Lower leg skin (tissue), 3 donors: ENCODE measurements around the gene ABCB1.
"Not testable (repeated sequence)": the region's sequence is repeated elsewhere in the genome, so short reads cannot be mapped to it uniquely, and the experiment has no call there.

Source experiments
- POLR2A ChIP-seq, 2 donors: fragments of 450-650 bp; IDR thresholded peaks; one replicate each; pipeline ENCODE4 v1.6.1; 2016 to 2017; ENCODE audit warnings: antibody characterized with exemption in 2 of 2, mild to moderate bottlenecking in 1 of 2, moderate library complexity in 1 of 2
- TF ChIP-seq, protein P1 (sequence below), 3 donors: fragments of 450-650 bp; IDR thresholded peaks; one replicate each; pipeline ENCODE4 v1.5.1; 2016; ENCODE audit warnings: antibody characterized with exemption in 3 of 3, mild to moderate bottlenecking in 3 of 3, moderate library complexity in 2 of 3

DNA sequence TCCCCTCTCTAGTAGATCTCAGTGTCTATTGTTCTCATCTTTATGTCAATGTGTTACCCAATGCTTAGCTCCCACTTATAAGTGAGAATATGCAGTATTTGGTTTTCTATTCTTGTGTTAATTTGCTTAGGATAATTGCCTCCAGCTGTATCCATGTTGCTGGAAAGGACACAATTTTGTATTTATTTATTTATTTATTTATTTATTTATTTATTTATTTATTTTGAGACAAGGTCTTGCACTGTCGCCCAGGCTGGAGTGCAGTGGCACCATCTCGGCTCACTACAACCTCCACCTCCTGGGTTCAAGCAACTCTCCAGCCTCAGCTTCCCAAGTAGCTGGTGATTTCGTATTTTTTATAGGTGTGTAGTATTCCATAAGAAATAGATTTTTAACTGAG lies 140.2 kb downstream of the ABCB1 start:
- TF ChIP-seq, protein P1, sequence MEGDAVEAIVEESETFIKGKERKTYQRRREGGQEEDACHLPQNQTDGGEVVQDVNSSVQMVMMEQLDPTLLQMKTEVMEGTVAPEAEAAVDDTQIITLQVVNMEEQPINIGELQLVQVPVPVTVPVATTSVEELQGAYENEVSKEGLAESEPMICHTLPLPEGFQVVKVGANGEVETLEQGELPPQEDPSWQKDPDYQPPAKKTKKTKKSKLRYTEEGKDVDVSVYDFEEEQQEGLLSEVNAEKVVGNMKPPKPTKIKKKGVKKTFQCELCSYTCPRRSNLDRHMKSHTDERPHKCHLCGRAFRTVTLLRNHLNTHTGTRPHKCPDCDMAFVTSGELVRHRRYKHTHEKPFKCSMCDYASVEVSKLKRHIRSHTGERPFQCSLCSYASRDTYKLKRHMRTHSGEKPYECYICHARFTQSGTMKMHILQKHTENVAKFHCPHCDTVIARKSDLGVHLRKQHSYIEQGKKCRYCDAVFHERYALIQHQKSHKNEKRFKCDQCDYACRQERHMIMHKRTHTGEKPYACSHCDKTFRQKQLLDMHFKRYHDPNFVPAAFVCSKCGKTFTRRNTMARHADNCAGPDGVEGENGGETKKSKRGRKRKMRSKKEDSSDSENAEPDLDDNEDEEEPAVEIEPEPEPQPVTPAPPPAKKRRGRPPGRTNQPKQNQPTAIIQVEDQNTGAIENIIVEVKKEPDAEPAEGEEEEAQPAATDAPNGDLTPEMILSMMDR (IDR thresholded peaks at IDR 0.05) = not testable (repeated sequence)
- TF ChIP-seq POLR2A (IDR thresholded peaks at IDR 0.05) = not testable (repeated sequence)
